LHCN-M2 (cell line): Measurements from ENCODE around the gene ANKRD55. TPM values are rescaled to one million over a fixed set of nuclear protein-coding genes. Genes with fewer than 3 reads are reported as not detected.
A peak's percentile ranks its signal among the peaks of the same experiment; 100 is the strongest.
"Not testable (repeated sequence)": the region's sequence is repeated elsewhere in the genome, so short reads cannot be mapped to it uniquely, and the experiment has no call there.

Experiments
- DNase-seq: peaks from one replicate; pipeline ENCODE4 v3.0.0-alpha.2; 2012; ENCODE audit warnings: low read depth
- total RNA-seq: library from RNA; depleted of rRNA; stranded (reverse); fragments of >200 nt; gene quantifications from 2 replicates; pipeline ENCODE4 v1.2.3, GENCODE V29; 2014

ANKRD55 gene
- total RNA-seq, 1 experiment from 2014 or later = not detected

DNA sequence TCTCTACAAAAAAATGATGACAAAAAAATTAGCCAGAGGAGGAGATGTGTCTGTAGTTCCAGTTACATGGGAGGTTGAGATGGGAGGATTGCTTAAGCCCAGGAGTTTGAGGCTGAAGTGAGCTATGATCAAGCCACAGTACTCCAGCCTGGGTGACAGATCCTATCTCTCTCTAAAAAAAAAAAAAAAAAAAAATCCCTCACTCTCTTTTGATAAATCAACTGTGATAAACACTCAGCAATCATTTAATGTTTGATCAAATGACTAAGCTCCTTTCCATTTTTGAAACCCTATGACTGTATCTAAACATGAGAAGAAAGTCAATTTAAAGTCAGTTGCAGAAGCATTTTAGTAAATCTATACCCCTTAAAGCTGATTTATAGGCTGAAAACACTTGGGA lies 126.3 kb downstream of the ANKRD55 start:
- no peak for DNase-seq

DNA sequence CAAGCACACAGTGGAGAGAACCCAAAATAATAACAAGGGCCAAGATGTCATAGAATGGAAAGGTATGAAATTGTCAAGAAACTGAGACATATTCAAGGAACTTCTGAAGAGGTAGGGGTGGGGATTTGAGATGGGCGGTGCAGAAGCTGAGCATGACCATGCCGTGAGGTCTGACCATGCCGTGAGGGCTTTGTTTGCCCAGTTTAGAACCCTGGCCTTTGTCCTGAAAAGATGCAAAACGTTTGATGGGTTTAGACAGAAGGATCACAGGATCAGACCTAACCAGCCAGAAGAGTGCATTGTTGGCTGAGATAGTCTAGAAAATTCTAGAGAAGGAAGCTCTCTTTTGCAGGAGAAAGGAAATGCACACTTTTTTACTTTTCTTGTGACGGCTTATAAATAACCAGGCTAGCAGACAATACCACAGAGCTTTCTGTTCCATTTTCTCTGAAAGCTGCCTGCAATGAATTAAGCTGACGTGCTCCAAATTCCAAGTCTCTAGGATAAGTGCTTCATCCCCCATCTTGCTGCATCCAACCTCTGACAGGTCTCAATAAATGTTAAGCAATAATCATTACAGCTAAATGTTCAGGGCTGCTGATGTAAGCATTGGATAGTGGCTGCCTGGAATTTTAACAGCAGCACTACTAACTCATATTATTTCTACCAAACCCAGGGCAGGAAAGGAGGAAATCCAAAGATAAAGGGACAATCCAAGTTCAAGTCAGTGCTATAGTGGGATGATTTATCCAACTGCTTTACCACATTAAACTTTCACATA lies 127.4 kb downstream of the ANKRD55 start:
- no peak for DNase-seq

DNA sequence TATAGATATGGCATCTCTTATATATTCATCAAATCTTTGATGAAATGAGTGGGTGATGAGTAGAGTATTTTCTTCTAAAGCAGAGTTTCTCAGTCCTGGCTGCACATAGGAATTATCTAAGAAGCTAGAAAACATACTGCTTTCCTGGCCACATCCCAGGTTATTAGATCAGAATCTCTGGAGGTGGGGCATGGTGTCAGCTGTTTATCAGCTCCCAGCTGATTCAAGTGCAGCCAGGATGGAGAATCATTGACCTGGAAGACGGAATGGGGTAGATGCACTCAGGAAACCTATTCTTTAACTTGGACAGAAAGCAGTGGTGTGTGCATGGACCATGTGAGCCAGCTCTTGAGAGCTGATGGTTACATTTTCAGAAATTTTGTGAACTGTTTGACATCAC lies 130.2 kb downstream of the ANKRD55 start:
- no peak for DNase-seq

DNA sequence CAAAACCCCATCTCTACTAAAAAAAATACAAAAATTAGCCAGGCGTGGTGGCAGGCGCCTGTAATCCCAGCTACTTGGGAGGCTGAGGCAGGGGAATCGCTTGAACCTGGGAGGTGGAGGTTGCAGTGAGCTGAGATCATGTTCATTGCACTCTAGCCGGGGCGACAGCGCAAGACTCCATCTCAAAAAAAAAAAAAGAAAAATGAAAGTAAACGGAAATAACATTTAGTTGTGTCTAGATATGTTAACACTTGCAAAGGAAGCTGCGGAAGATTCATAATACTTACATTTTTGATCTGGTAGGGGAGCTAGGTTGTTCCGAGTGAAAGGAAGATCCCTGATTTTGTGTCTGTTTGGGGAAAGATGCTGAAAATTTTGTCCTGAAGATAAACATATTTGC lies 130.9 kb downstream of the ANKRD55 start:
- not testable (repeated sequence) for DNase-seq

DNA sequence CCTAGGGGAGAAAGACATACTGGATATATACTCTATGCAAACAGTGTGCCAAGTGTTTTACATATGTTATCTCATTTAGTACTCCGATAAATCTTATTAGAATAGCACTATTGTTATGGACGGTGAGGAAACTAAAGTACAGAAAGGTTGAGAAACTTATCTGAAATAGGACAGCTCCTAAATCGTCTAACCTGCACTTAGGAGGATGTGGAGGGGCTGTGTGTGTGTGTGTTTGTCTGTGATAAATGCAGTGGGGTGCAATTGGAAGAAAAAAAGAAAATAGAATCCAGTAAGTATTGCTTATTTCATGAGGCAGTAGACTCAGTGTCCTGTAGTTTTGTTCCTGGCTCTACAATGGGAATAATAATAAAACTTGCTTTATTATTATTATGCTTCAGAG lies 131.9 kb downstream of the ANKRD55 start:
- DNase-seq = no peak

DNA sequence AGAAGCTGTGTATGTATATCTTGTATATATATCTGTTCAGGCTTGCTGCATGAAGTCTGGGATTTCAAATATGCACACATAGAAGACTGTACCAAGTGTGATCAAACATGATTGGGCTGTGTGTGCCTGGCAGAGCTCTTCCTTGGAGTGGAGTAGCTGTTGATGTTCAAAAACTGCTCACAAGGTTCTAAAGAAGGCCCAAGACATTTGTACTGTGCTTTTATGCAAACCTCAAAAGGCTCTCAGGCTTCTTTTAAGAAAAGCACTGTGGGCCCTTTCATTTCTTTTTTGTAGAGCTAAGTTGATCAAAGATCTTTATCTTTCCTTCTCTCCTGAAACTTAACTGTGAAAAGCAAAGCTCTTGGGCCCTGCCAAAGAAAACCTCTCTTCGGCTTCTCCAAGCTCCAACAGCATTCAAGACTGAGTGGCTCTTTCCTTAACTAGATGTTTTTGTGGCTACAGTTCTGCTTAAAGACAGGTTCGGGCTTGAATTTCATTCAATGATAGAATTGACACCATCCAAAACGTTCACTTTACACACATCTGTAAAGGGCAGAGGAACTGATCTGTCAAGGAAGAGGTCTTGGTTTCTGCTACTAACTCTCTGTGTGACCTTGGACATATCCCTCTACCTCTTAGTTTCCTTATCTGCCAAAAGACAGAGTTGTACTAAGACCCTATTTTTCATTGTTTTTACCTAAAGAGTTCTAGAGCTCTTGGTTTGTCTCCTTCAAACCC lies 132.5 kb downstream of the ANKRD55 start:
- DNase-seq = no peak

DNA sequence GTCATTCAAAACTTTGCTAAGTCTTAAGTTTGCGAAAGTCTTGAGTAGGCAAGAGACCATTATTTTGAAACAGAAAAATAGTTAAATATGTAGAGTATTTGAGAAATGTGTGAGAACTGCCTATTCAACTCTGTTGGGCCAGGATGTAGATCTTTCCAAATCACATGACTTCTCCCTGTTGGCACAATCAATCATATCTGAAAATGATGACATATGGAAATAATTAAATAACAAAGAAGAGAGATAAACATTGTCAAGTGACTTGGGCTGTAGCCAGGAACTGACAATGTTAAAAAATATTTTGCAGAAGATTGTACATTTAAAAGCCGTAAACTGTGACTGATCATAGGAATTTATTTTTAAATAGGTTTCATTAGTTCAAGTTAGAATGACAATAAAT lies 133.8 kb downstream of the ANKRD55 start:
- DNase-seq = peak; percentile 78

DNA sequence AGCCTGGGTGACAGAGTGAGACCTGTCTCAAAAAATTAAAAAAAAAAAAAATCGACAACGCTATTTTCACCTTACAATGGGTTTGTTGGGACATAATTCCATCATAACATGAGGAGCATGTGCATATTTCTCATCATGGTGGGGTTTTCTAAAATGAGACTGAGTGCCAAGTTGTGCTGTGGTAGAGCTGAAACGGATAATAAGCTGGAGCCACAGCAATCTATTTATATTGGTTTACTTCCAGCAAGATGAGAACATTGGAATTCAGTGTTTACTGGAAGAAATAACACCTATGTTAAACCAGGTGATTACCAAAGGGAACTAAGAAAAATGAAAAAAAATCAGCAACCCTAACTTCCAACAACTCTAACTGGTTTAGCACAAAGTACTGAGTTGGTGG lies 136.1 kb downstream of the ANKRD55 start:
- DNase-seq = no peak

DNA sequence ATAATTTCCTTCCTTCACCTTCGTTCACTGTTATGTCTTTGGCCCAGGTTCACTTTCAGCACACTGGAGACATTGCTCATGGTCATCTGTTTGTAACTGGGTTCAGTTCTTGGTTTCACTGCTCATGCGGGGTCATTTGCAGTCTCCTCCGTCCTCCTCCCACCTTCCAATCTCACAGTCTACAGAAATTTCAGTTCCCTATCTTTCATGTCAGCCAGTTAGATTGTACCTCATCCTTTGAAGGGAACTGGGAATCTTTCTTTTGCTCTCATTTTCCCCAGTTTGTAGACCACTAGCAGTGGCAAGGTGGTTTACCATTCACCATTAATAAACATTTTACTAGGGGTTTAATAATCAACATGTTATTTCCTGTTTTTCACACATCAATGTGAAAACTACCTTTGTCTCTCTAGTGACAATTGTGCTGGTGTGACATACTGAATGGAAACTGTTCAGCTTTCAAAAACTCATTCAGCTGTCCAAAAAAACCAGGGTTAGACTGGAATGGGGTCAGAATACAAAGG lies 137.5 kb downstream of the ANKRD55 start:
- no peak for DNase-seq

DNA sequence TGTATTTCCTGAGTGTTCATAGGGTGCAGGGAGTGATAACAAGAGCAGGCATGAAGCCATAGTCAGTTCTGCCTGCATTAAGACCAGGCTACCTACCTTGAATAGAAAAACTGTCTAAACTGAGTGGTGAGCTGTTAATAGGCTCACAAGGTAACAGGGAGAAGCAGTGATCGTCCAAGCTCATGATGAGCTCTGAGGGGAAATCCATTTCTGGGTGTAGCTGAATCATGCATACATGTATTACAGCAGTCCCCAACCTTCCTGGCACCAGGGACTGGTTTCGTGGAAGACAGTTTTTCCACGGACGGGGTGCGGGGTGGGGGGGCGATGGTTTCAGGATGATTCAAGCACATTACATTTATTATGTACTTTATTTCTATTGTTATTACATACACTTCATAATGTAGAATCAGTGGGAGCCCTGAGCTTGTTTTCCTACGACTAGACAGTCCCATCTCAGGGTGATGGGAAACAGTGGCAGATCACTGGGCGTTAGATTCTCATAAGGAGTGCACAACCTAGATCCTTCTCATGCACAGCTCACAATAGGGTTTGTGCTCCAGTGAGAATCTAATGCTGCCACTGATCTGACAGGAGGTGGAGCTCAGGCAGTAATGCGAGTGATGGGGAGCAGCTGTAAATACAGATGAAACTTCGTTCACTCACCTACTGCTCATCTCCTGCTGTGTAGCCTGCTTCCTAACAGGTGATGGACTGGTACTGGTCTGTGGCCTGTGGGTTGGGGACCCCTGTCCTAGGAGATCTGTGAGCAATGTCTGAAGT lies 138.4 kb downstream of the ANKRD55 start:
- DNase-seq = peak; percentile 51

DNA sequence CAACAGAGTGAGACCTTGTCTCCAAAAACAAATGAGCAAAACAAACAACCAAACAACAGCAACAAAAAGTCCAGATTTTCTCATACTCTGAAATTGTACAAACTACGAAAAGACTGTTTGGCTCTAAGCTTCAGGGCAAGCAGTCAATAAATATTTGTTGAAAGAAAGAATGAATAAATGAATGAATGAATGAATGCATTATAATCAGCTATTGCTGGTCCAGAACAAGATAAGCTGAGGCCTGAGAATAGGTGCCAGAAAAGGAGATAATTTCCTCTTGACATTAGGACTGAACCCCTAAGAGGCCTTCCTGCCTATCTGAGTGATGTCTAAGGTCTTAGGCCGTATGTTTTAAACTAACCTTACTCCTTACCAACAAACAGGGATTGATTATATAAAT lies 139.2 kb downstream of the ANKRD55 start:
- DNase-seq = no peak

DNA sequence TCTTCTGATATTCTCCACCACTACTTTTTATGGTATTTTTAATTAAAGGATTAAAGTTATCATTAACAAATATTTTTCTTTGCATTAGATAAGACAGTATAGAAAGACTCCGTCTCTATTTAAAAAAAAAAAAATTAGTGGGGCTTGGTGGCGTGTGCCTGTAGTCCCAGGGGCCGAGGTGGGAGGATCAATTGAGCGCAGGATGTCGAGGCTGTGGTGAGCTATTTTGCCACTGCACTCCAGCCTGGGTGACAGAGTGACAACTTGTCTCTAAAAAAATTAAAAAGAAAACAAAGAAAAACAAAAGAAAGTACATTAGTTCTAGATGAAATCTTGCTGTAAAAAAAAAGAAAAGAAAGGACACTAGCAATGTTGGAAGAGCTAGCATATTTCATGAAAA lies 141.0 kb downstream of the ANKRD55 start:
- DNase-seq = no peak

DNA sequence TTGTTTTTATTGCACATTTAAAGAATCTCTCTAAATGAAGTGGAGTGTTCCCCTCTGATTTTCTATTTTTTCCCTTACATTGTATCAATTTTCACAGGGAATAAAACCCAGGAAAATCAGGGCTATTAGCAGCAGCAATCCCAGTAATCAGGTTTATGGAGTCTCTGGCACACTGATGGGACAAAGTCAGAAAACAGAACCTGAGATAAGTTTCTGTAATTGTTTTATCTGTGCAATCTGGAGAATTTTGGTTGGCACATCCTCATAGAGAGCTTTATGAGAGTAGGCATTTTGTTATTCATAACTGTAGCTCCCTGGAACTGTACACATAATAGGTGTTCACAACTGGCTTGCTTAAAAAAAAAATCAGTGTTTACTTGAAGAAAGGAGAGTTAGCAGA lies 141.5 kb downstream of the ANKRD55 start:
- no peak for DNase-seq

DNA sequence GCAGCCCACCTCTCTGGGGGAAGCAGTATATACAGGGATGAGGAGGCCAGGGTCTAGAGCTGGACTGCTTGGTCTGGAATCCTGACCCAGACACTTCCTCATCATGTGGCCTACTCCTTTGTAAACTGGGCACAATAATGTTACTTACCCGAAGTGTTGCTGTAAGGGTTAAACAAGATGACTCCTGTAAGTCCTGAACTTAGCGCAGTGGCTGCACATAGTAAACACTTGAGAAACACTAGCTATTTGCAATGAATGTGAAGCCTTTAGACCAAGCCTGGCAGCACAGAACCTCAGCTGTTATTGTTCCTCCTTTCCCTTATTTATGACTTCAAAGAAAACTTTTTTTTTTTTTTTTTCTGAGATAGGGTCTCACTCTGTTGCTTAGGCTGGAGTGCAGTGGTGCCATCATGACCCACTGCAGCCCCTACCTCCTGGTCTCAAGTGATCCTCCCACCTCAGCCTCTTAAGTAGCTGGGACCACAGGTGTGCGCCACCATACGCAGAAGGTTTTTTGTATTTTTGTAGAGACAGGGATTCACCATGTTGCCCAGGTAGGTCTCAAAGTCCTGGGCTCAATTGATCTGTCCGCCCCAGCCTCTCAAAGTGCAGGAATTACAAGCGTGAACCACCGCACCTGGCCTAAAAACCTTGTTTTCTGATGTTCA lies 142.2 kb downstream of the ANKRD55 start:
- DNase-seq = no peak

DNA sequence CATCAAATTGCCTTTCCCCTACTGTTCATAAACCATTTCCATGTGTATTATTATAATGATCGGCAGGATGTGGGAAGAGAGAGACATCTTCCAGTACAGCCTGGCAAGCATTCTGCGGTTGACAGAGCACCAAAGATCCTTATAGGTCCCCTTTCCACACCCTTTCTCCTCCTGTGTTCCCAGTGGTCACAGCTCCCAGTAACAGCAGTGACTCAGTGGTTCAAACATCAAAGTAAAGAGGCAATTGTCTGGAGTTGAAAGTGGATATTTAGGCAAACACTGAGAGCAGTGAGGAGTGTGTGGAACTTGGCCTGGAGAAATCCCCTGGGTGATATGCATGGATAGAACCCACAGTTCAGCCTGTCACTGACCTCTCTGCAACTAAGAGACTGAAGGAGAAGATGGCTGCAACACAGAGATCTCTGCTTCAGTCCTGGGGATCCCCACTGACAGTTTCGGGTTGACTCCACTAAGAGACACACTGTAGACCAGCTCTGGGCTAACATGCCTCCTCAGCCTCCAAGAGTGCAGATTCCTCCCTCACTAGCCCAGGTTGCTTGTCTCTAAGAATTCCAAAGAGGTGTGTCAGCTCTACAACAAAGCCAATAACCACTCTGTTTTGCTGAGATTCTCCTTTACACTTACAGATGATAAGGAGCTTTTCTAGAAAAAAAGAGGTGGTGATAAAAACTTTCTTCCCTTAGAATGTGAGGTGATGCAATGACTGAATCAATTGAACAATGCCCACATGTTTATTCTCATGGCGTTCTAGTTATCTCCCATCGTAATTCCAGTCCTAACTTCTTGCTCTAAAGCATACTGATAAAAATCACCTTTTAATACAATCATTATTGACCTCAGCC lies 143.9 kb downstream of the ANKRD55 start:
- DNase-seq = peak; percentile 64

DNA sequence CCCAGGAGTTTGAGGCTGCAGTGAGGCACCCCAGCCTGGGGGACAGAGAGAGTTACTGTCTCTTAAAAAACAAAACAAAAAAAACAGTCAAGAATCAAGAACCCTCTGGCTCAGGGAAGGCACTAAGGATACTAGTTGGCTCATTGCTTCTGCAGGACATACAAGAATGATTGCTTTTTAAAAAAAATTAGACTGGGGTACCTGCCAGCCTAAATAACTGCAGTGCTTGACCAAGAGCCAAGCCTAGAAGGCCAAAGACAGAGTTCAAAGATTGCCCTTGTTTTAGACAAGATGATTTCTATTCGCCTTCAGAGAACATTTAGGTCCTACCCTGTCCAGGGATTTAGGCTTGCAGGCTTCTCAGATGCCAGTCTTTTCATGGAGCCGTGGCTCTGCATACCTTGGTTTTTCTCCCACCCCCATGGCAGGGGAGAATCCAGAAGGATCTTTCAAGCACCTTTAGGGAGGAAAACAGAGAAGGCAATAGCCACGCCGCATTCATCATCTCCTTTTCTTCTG lies 144.6 kb downstream of the ANKRD55 start:
- no peak for DNase-seq

DNA sequence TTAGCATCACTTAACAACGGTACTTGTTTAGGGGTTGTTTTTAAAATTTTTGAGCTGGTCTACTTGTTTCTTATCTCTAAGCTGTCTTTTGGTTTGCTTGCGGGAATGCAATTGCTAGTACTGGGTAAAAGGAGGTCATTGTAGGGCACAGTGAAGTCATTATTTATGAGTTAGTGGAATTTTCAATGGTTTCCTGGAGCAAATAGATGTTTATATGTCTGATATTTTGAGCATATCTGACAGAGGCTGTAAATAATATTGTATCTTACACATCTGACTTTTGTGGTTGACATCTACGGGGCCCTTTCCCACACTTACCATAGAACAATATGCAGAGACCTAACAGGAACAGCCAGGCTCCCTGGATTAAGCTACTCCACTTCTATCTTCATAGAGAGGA lies 147.9 kb downstream of the ANKRD55 start:
- no peak for DNase-seq

DNA sequence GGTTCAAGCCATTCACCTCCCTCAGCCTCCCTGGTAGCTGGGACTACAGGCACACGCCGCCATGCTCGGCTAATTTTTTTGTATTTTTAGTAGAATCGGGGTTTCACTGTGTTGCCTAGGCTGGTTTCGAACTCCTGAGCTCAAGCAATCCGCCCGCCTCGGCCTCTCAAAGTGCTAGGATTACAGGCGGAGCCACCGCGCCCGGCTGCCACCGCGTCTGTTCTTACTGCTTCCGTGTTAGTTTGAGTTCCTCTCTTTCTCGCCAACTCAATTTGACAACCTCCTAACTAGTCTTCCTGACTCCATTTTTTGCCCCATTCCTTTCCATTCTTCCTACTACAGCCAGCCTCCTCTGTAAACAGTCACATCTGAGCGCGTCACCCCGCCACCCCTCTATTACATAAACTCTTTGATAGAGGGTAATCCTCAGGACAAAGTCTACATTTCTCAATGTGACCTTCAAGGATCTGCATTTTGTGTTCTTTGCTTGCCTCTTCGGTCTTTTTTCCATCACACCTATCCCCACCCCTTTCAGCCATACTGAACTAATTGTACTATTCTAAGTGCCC lies 149.8 kb downstream of the ANKRD55 start:
- no peak for DNase-seq

DNA sequence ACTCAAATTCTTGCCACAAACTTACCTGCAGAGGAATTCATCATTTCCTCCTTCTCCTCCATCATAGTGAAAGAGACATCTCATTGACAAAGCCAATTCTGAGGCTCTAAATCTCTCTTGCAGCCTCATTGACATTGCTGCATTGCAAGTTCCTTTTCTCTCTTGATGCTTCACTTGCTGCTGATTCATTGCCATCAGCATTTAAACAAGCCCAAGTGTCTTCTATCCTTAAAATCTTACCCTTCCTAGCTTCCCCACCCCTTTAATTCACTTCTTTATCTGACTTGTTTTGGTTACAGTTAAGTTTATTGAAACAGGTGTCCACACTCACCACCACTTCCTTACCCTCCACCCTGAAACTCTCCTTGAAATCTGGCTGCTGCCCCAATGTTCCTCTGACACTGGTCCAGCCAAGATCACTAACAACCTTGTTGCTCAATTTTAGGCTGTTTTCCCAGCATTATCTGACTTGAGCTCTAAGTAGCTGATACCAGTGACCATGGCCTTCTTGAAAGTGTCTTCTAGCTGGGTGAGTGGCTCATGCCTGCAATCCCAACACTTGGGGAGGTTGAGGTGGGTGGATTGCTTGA lies 152.0 kb downstream of the ANKRD55 start:
- DNase-seq = not testable (repeated sequence)
